Liver (tissue), 9 donors: ENCODE measurements around the gene ARHGAP32. TPM values are rescaled to one million over a fixed set of nuclear protein-coding genes. Genes with fewer than 3 reads are reported as not detected.

Experiments used
- DNase-seq: peaks from one replicate; pipeline ENCODE4 v3.0.0-alpha.2; 2017; ENCODE audit warnings: low spot score
- H3K27ac ChIP-seq, 2 donors: one replicate each; pipeline ENCODE4 v1.7.0; 2013; ENCODE audit warnings: inconsistent platforms in 2 of 2, low read length in 2 of 2, control low read depth in 1 of 2, low read depth in 1 of 2, mild to moderate bottlenecking in 1 of 2
- H3K27me3 ChIP-seq, 4 donors: one replicate each; pipeline versions ENCODE4 v1.6.1 to v1.7.0; 2013; ENCODE audit warnings: low read length in 3 of 4, inconsistent platforms in 1 of 4, mild to moderate bottlenecking in 1 of 4, moderate library complexity in 1 of 4; ENCODE audit not compliant: control insufficient read depth in 4 of 4, insufficient read depth in 4 of 4
- H3K36me3 ChIP-seq, 4 donors: one replicate each; pipeline versions ENCODE4 v1.6.1 to v1.7.0; 2013; ENCODE audit warnings: low read length in 3 of 4, mild to moderate bottlenecking in 3 of 4, low read depth in 1 of 4, moderate library complexity in 1 of 4; ENCODE audit not compliant: control insufficient read depth in 4 of 4, insufficient read depth in 3 of 4
- H3K4me1 ChIP-seq, 4 donors: one replicate each; pipeline versions ENCODE4 v1.6.1 to v1.7.0; 2013; ENCODE audit warnings: low read length in 3 of 4, mild to moderate bottlenecking in 3 of 4, moderate library complexity in 1 of 4; ENCODE audit not compliant: control insufficient read depth in 4 of 4, insufficient read depth in 4 of 4
- H3K4me3 ChIP-seq, 3 donors: one replicate each; pipeline versions ENCODE4 v1.6.1 to v1.7.0; 2013; ENCODE audit warnings: low read length in 3 of 3, control low read depth in 1 of 3, low read depth in 1 of 3, mild to moderate bottlenecking in 1 of 3
- H3K9ac ChIP-seq, 2 donors: one replicate each; pipeline ENCODE4 v1.7.0; 2013; ENCODE audit warnings: low read length in 2 of 2, mild to moderate bottlenecking in 2 of 2, moderate library complexity in 2 of 2, control low read depth in 1 of 2, low read depth in 1 of 2
- H3K9me3 ChIP-seq, 4 donors: one replicate each; pipeline versions ENCODE4 v1.6.1 to v1.7.0; 2013; ENCODE audit warnings: low read length in 3 of 4; ENCODE audit not compliant: control insufficient read depth in 4 of 4
- EGR1 ChIP-seq, 2 donors: IDR thresholded peaks; 2 replicates each; pipeline ENCODE4 v1.6.1; 2016 to 2018; ENCODE audit warnings: antibody characterized with exemption in 2 of 2, low read depth in 2 of 2
- FOXA1 ChIP-seq: IDR thresholded peaks from 2 replicates; pipeline ENCODE4 v1.6.1; 2016; ENCODE audit warnings: antibody characterized with exemption
- FOXA2 ChIP-seq: IDR thresholded peaks from 2 replicates; pipeline ENCODE4 v1.6.1; 2016; ENCODE audit warnings: antibody characterized with exemption
- GABPA ChIP-seq, 2 donors: IDR thresholded peaks in 1 of 2; conservative IDR thresholded peaks in 1 of 2; 2 replicates each; pipeline ENCODE4 v1.6.1; 2016; ENCODE audit warnings: antibody characterized with exemption in 2 of 2, mild to moderate bottlenecking in 1 of 2, moderate library complexity in 1 of 2
- HNF4A ChIP-seq, 2 donors: conservative IDR thresholded peaks; 2 replicates each; pipeline ENCODE4 v1.6.1; 2016; ENCODE audit warnings: antibody characterized with exemption in 2 of 2, mild to moderate bottlenecking in 2 of 2
- HNF4G ChIP-seq: IDR thresholded peaks from 2 replicates; pipeline ENCODE4 v1.6.1; 2016; ENCODE audit warnings: antibody characterized with exemption
- NR2F2 ChIP-seq: IDR thresholded peaks from 2 replicates; pipeline ENCODE4 v1.6.1; 2016; ENCODE audit warnings: antibody characterized with exemption
- RAD21 ChIP-seq, 2 donors: IDR thresholded peaks; 2 replicates each; pipeline ENCODE4 v1.6.1; 2016; ENCODE audit warnings: antibody characterized with exemption in 2 of 2, mild to moderate bottlenecking in 2 of 2
- REST ChIP-seq: IDR thresholded peaks from 2 replicates; pipeline ENCODE4 v1.6.1; 2016; ENCODE audit warnings: antibody characterized with exemption, mild to moderate bottlenecking
- RXRA ChIP-seq, 2 donors: IDR thresholded peaks; 2 replicates each; pipeline ENCODE4 v1.6.1; 2017 to 2018; ENCODE audit warnings: antibody characterized with exemption in 2 of 2, mild to moderate bottlenecking in 1 of 2
- SP1 ChIP-seq: IDR thresholded peaks from 2 replicates; pipeline ENCODE4 v1.6.1; 2018; ENCODE audit warnings: antibody characterized with exemption, mild to moderate bottlenecking
- TAF1 ChIP-seq: conservative IDR thresholded peaks from 2 replicates; pipeline ENCODE4 v1.6.1; 2016; ENCODE audit warnings: antibody characterized with exemption, mild to moderate bottlenecking
- YY1 ChIP-seq: IDR thresholded peaks from 2 replicates; pipeline ENCODE4 v1.6.1; 2016; ENCODE audit warnings: antibody characterized with exemption, mild to moderate bottlenecking
- WGBS: extraction: QIAGEN DNeasy Blood & Tissue Kit; methylation state at CpG from one replicate; pipeline ENCODE4 v1.1.7; 2013; 5-methylcytosine and 5-hydroxymethylcytosine counted together
- polyA plus RNA-seq, 2 donors: library from polyadenylated mRNA; stranded (reverse) in 1 of 2; unstranded in 1 of 2; fragments of 200-250 nt in 1 of 2; fragments of >200 nt in 1 of 2; fragmentation: Nextera tagmentation in 1 of 2; extraction: Ambion mirVana in 1 of 2; gene quantifications; one replicate each; pipeline versions ENCODE4 v1.2.1 to v1.2.3, GENCODE V29; 2013 to 2015
- total RNA-seq, 2 donors: library from RNA; depleted of rRNA; stranded (reverse); fragments of >200 nt; gene quantifications; one replicate each; pipeline ENCODE4 v1.2.3, GENCODE V29; 2014
- TF ChIP-seq, protein P1 (sequence below): IDR thresholded peaks from 2 replicates; pipeline ENCODE4 v1.6.1; 2016; ENCODE audit warnings: antibody characterized with exemption
- TF ChIP-seq, protein P2 (sequence below): fragments of 150-350 bp; IDR thresholded peaks from 2 replicates; pipeline ENCODE4 v1.5.1; 2017; ENCODE audit warnings: improper control_type of control experiment, low read depth, low read length; ENCODE audit not compliant: missing input control
- TF ChIP-seq, protein P3 (sequence below): IDR thresholded peaks from 2 replicates; pipeline ENCODE4 v1.6.1; 2016; ENCODE audit warnings: antibody characterized with exemption
- donor health status: healthy.
- donor health status: healthy.
- donor health status: healthy.
- donor health status: healthy.
- donor health status: healthy.

The ARHGAP32 gene
- total and polyA plus RNA-seq, 4 donors: 1.8 to 13.1 (median 2.6) TPM

- 89% methylated on average over 5 of the region's 5 CpGs for WGBS
- Histone ChIP-seq H3K27ac (no peak overlapping the region), H3K9me3 (no peaks in the 10 kb centered on the region), H3K4me1 (no peaks in the 10 kb centered on the region), H3K27me3 (no peaks in the 10 kb centered on the region), H3K9ac (no peak overlapping the region), H3K36me3 (no peaks in the 10 kb centered on the region), H3K4me3 (no peak overlapping the region)
- DNase-seq: no peak
- no peak for TF ChIP-seq RAD21 (IDR thresholded peaks at IDR 0.05)
- TF ChIP-seq, protein P1, sequence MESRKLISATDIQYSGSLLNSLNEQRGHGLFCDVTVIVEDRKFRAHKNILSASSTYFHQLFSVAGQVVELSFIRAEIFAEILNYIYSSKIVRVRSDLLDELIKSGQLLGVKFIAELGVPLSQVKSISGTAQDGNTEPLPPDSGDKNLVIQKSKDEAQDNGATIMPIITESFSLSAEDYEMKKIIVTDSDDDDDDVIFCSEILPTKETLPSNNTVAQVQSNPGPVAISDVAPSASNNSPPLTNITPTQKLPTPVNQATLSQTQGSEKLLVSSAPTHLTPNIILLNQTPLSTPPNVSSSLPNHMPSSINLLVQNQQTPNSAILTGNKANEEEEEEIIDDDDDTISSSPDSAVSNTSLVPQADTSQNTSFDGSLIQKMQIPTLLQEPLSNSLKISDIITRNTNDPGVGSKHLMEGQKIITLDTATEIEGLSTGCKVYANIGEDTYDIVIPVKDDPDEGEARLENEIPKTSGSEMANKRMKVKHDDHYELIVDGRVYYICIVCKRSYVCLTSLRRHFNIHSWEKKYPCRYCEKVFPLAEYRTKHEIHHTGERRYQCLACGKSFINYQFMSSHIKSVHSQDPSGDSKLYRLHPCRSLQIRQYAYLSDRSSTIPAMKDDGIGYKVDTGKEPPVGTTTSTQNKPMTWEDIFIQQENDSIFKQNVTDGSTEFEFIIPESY: no peak
- no peak for TF ChIP-seq REST
- TF ChIP-seq FOXA2: no peak
- TF ChIP-seq, protein P2, sequence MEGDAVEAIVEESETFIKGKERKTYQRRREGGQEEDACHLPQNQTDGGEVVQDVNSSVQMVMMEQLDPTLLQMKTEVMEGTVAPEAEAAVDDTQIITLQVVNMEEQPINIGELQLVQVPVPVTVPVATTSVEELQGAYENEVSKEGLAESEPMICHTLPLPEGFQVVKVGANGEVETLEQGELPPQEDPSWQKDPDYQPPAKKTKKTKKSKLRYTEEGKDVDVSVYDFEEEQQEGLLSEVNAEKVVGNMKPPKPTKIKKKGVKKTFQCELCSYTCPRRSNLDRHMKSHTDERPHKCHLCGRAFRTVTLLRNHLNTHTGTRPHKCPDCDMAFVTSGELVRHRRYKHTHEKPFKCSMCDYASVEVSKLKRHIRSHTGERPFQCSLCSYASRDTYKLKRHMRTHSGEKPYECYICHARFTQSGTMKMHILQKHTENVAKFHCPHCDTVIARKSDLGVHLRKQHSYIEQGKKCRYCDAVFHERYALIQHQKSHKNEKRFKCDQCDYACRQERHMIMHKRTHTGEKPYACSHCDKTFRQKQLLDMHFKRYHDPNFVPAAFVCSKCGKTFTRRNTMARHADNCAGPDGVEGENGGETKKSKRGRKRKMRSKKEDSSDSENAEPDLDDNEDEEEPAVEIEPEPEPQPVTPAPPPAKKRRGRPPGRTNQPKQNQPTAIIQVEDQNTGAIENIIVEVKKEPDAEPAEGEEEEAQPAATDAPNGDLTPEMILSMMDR: no peak
- TF ChIP-seq, protein P3, sequence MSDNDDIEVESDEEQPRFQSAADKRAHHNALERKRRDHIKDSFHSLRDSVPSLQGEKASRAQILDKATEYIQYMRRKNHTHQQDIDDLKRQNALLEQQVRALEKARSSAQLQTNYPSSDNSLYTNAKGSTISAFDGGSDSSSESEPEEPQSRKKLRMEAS: no peak
- no peak for TF ChIP-seq GABPA (IDR thresholded peaks at IDR 0.05 in 1 of 2, conservative IDR thresholded peaks at IDR 0.05 in 1 of 2)
- no peak for TF ChIP-seq FOXA1
- no peak for TF ChIP-seq EGR1 (IDR thresholded peaks at IDR 0.05; ENCODE audit: low read depth in 2 of 2)
- TF ChIP-seq RXRA (IDR thresholded peaks at IDR 0.05): no peak
- no peak for TF ChIP-seq YY1
- TF ChIP-seq HNF4A (conservative IDR thresholded peaks at IDR 0.05): no peak
- TF ChIP-seq TAF1: no peak
- TF ChIP-seq HNF4G: no peak
- TF ChIP-seq SP1: no peak
- TF ChIP-seq NR2F2: no peak
Observed at GRCh38 chr11:128962896-128963295, 229.2 kb downstream of the ARHGAP32 start.

- Histone ChIP-seq H3K27me3 (no peaks in the 10 kb centered on the region), H3K36me3 (no peaks in the 10 kb centered on the region), H3K27ac (no peak overlapping the region), H3K9me3 (no peaks in the 10 kb centered on the region), H3K4me3 (no peak overlapping the region), H3K4me1 (no peaks in the 10 kb centered on the region), H3K9ac (no peak overlapping the region)
- TF ChIP-seq GABPA (IDR thresholded peaks at IDR 0.05 in 1 of 2, conservative IDR thresholded peaks at IDR 0.05 in 1 of 2) (no peak), HNF4G (no peak), REST (no peak)
- TF ChIP-seq, protein P1: no peak
- 98% methylated on average over 2 of the region's 2 CpGs for WGBS
- no peak for DNase-seq
Observed at GRCh38 chr11:128961645-128962044, 230.5 kb downstream of the ARHGAP32 start.
